ENCODE data around the gene MICAL3.

DNA sequence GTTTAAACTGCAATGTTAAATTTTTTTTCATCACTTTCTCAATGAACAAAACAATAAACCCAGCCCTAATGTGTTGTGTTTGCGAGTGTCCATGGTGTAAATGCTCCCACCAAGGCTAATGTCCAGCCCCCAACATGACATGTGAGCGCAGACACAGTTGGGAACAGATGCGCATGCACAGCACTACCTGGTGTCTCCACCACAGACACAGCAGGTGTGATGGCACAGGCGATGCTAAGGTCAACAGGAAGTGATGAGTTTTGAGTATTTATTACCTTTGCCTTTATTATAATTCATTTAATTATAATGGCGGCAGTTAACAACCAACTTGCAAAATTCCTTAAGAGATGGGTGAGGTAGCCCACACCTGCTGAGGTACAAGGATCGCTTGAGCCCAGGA is 42.9 kb downstream of the MICAL3 start:
- TF ChIP-seq ESRRG (CRISPR knock-in tag; IDR thresholded peaks at IDR 0.05) (no peak), RARB (CRISPR knock-in tag; IDR thresholded peaks at IDR 0.05) (no peak)
